Activated T-cell treated with anti-CD3 and anti-CD28 coated beads, Interleukin-2, amount 50 U/mL, for 4 hours (primary cell): ENCODE data around the gene CLIP4. TPM values are rescaled to one million over a fixed set of nuclear protein-coding genes. Genes with fewer than 3 reads are reported as not detected.

Experiments used
- ATAC-seq, 2 donors: fragments of 200-7000 bp; cut with Tn5 transposase; one replicate each; pipeline ENCODE4 v1.10.0; 2021
- DNase-seq: peaks from one replicate; pipeline ENCODE4 v3.0.0-alpha.2; 2020
- H3K27me3 Mint-ChIP-seq: one replicate; pipeline ENCODE4 v1.8.0; 2021; ENCODE audit warnings: low read depth, mixed read lengths
- H3K36me3 Mint-ChIP-seq: one replicate; pipeline ENCODE4 v1.8.0; 2022; ENCODE audit warnings: mixed read lengths; ENCODE audit not compliant: insufficient read depth
- H3K4me1 Mint-ChIP-seq: one replicate; pipeline ENCODE4 v1.8.0; 2021; ENCODE audit warnings: low read depth, mixed read lengths
- H3K4me3 Mint-ChIP-seq: one replicate; pipeline ENCODE4 v1.8.0; 2021; ENCODE audit warnings: mild to moderate bottlenecking, moderate library complexity, mixed read lengths
- H3K9me3 Mint-ChIP-seq: one replicate; pipeline ENCODE4 v1.8.0; 2021; ENCODE audit warnings: mixed read lengths
- total RNA-seq, 3 donors: library from RNA; stranded (reverse); gene quantifications; one replicate each; pipeline ENCODE4 v1.2.1, GENCODE V29; 2021

Gene CLIP4
- total RNA-seq, 3 donors from 2014 or later, result 11.7 to 14.5 (median 12.1) TPM

DNA sequence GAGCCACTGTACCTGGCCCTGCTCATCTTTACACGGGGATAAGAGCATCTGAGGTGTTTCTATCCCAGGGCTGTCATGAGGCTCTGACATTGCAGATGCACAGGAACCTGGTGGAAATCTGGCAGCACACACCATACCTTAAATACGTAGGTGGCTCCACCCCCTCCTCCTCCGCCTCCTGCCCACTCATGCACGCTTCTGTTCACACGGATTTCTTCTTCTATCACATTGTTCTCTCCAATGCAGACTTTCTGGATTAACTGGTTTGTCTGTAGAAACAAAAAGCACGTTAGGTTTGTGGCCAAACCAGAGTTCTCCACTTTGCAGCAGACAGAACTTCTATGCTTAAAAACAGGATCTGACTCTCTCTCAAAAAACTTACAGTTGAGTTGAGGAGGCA lies 118.2 kb downstream of the CLIP4 start:
- DNase-seq (no peak), ATAC-seq (no peak)
- H3K27me3 Mint-ChIP-seq, result peaks cover 24% of the 10 kb centered on the region
- H3K4me3 Mint-ChIP-seq, result no peak overlapping the region
- H3K4me1 Mint-ChIP-seq, result no peaks in the 10 kb centered on the region
- H3K36me3 Mint-ChIP-seq, result no peaks in the 10 kb centered on the region
- H3K9me3 Mint-ChIP-seq, result no peaks in the 10 kb centered on the region

DNA sequence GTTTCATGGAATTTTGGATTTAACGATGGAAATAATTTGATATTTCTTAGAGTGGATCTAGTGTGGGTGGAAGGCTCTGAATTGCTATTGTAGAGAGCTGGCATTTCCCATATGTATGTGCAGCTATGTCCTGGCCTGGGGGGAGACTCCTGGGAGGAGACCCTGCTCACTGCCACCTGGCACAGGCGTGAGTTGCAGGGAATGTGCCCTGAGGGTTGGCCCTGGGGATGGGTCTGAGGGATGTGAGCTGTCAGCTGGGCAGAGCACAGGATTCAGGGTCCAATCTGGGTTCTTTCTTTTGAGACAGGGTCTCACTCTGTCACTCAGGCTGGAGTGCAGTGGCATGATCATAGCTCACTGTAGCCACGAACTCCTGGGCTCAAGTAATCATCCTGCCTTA lies 120.2 kb downstream of the CLIP4 start:
- Mint-ChIP-seq H3K4me3 (no peak overlapping the region), H3K36me3 (no peaks in the 10 kb centered on the region), H3K4me1 (no peaks in the 10 kb centered on the region), H3K9me3 (no peaks in the 10 kb centered on the region), H3K27me3 (peaks cover 24% of the 10 kb centered on the region)
- ATAC-seq (no peak), DNase-seq (no peak)

DNA sequence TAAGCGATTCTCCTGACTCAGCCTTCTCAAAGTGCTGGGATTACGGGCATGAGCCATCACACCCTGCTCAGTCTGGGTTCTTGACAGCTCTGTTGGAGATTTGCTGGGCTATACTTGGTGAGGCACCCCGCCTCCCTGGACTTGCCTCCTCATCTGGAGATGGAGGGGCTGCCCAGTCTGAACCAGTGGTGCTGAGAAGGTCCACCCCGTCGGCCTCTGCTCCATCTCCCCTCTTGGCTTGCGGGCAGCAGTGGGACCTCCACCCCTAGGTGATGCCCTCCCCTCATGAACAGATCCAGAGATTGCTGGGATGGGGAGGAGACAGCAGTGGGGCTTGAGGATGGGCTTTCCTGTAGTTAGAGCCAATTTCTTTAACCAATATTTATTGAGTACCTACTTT lies 120.9 kb downstream of the CLIP4 start:
- no peaks in the 10 kb centered on the region for H3K9me3 Mint-ChIP-seq
- H3K4me1 Mint-ChIP-seq, result no peaks in the 10 kb centered on the region
- no peaks in the 10 kb centered on the region for H3K36me3 Mint-ChIP-seq
- H3K4me3 Mint-ChIP-seq, result no peak overlapping the region
- H3K27me3 Mint-ChIP-seq, result peaks cover 27% of the 10 kb centered on the region
- ATAC-seq (no peak), DNase-seq (no peak)

DNA sequence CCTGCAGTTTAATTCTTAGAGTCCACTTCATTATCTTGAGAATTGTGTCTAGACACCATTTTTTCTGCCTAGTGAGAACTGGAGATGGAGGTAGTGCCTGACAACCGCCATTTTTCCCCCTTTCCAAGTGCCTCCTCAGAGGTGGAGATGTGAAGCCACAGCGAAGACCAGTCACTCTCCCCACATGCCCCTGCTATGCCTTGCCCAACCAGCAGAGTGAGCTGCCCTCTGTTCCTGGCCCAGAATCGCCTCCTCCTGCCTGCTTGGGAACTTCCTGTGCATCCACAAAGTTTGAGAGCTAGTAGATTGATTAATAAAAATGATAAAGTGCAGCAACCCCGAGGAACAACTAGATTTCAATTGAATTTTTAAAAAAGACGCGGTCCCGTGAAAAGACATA lies 123.3 kb downstream of the CLIP4 start:
- H3K9me3 Mint-ChIP-seq, result no peaks in the 10 kb centered on the region
- H3K4me1 Mint-ChIP-seq, result no peaks in the 10 kb centered on the region
- no peaks in the 10 kb centered on the region for H3K36me3 Mint-ChIP-seq
- DNase-seq (no peak), ATAC-seq (no peak)
- no peak overlapping the region for H3K4me3 Mint-ChIP-seq
- H3K27me3 Mint-ChIP-seq, result peaks cover 31% of the 10 kb centered on the region

Other genes starting within 250 kb of the CLIP4 start
- 10 to 100 TPM; 18.4 to 21.2 (median 21.0) TPM for gene TRMT61B, start 245.1 kb upstream of the CLIP4 start, total RNA-seq
- gene WDR43, start 220.7 kb upstream of the CLIP4 start, total RNA-seq, result 100 to 1,000 TPM; 230 to 254 (median 250) TPM
- gene TOGARAM2, start 134.1 kb upstream of the CLIP4 start, total RNA-seq, result 1 to 10 TPM; 2.3 to 7.6 (median 5.1) TPM
- gene PCARE, start 40.9 kb upstream of the CLIP4 start, total RNA-seq, result not detected